HEK293 (cell line): ENCODE data around the gene DLG2.

Experiments used
- CTCF ChIA-PET: fragments of 350-600 bp; formaldehyde crosslinking; extraction: SDS; loops from one replicate; lab custom pipeline; 2021; ENCODE audit warnings: antibody characterized with exemption; lab: Yijun Ruan, JAX
- POLR2A ChIA-PET: fragments of 300-600 bp; formaldehyde crosslinking; extraction: SDS; loops from one replicate; lab custom pipeline; 2020; ENCODE audit warnings: antibody characterized with exemption, inconsistent platforms; lab: Yijun Ruan, JAX
- H3K27ac ChIP-seq: fragments of 200-500 bp; sonication (Bioruptor generic); 2 replicates; pipeline ENCODE4 v1.5.1; 2014; ENCODE audit warnings: low read depth, low read length, control low read depth, inconsistent platforms; ENCODE audit errors: extremely low read depth
- H3K36me3 ChIP-seq, 2 experiments: fragments of 200-500 bp in 1 of 2; sonication (Bioruptor generic) in 1 of 2; 1 replicate in 1 of 2; 2 replicates in 1 of 2; pipeline ENCODE4 v1.5.1; 2014 to 2017; ENCODE audit warnings: inconsistent platforms in 2 of 2, low read length in 2 of 2; ENCODE audit not compliant: control insufficient read depth in 2 of 2, insufficient read depth in 1 of 2
- H3K4me1 ChIP-seq: fragments of 200-500 bp; sonication (Bioruptor generic); 2 replicates; pipeline ENCODE4 v1.5.1; 2014; ENCODE audit warnings: mild to moderate bottlenecking, low read length, inconsistent platforms; ENCODE audit not compliant: control insufficient read depth, insufficient read depth
- H3K4me3 ChIP-seq: 2 replicates; pipeline ENCODE4 v1.5.1; 2011; ENCODE audit warnings: low read depth, mild to moderate bottlenecking, control low read depth, low read length, moderate library complexity
- H3K9me3 ChIP-seq: fragments of 200-500 bp; sonication (Bioruptor generic); 2 replicates; pipeline ENCODE4 v1.5.1; 2014; ENCODE audit warnings: low read depth, low read length, inconsistent platforms; ENCODE audit not compliant: control insufficient read depth, insufficient read depth
- FEZF1 ChIP-seq: fragments of 450-650 bp; formaldehyde crosslinking; IDR thresholded peaks from 2 replicates; pipeline ENCODE4 v1.5.1; 2016; ENCODE audit warnings: missing biosample characterization, missing genetic modification characterization
- KLF17 ChIP-seq: fragments of 450-650 bp; formaldehyde crosslinking; IDR thresholded peaks from 2 replicates; pipeline ENCODE4 v1.5.1; 2016; ENCODE audit warnings: missing biosample characterization, missing genetic modification characterization
- OVOL3 ChIP-seq: fragments of 450-650 bp; formaldehyde crosslinking; IDR thresholded peaks from 2 replicates; pipeline ENCODE4 v1.5.1; 2016; ENCODE audit warnings: missing biosample characterization, missing genetic modification characterization
- SETDB1 ChIP-seq: IDR thresholded peaks from one replicate; pipeline ENCODE4 v1.6.1; 2017; ENCODE audit warnings: mild to moderate bottlenecking, low read length, moderate library complexity, mixed read lengths; ENCODE audit not compliant: insufficient read length
- ZBTB26 ChIP-seq: fragments of 450-650 bp; formaldehyde crosslinking; optimal IDR thresholded peaks from 2 replicates; pipeline ENCODE3; 2016; ENCODE audit warnings: missing biosample characterization, mild to moderate bottlenecking, missing genetic modification characterization
- ZFHX2 ChIP-seq: fragments of 450-650 bp; formaldehyde crosslinking; conservative IDR thresholded peaks from 2 replicates; pipeline ENCODE4 v1.5.1; 2016; ENCODE audit warnings: missing biosample characterization, missing genetic modification characterization
- ZNF121 ChIP-seq: fragments of 450-650 bp; formaldehyde crosslinking; IDR thresholded peaks from 2 replicates; pipeline ENCODE4 v1.5.1; 2016; ENCODE audit warnings: missing biosample characterization, missing genetic modification characterization
- ZNF146 ChIP-seq: fragments of 450-650 bp; formaldehyde crosslinking; IDR thresholded peaks from 2 replicates; pipeline ENCODE4 v1.5.1; 2016; ENCODE audit warnings: missing biosample characterization, missing genetic modification characterization
- ZNF175 ChIP-seq: fragments of 450-650 bp; formaldehyde crosslinking; IDR thresholded peaks from 2 replicates; pipeline ENCODE4 v1.5.1; 2016; ENCODE audit warnings: missing biosample characterization, missing genetic modification characterization
- ZNF24 ChIP-seq: fragments of 450-650 bp; formaldehyde crosslinking; IDR thresholded peaks from 2 replicates; pipeline ENCODE4 v1.5.1; 2016; ENCODE audit warnings: missing biosample characterization, missing genetic modification characterization
- ZNF292 ChIP-seq: fragments of 450-650 bp; formaldehyde crosslinking; IDR thresholded peaks from 2 replicates; pipeline ENCODE4 v1.5.1; 2016; ENCODE audit warnings: low read depth, missing biosample characterization, missing genetic modification characterization, borderline replicate concordance
- ZNF341 ChIP-seq: fragments of 450-650 bp; formaldehyde crosslinking; IDR thresholded peaks from 2 replicates; pipeline ENCODE4; 2016; ENCODE audit warnings: low read depth, missing biosample characterization, missing genetic modification characterization
- ZNF514 ChIP-seq: fragments of 450-650 bp; formaldehyde crosslinking; IDR thresholded peaks from 2 replicates; pipeline ENCODE4 v1.5.1; 2016; ENCODE audit warnings: missing biosample characterization, missing genetic modification characterization
- ZNF529 ChIP-seq: fragments of 450-650 bp; formaldehyde crosslinking; IDR thresholded peaks from 2 replicates; pipeline ENCODE4 v1.5.1; 2017; ENCODE audit warnings: missing genetic modification characterization, missing biosample characterization; ENCODE audit not compliant: insufficient replicate concordance
- ZNF548 ChIP-seq: fragments of 450-650 bp; formaldehyde crosslinking; IDR thresholded peaks from 2 replicates; pipeline ENCODE4 v1.5.1; 2016; ENCODE audit warnings: missing biosample characterization, missing genetic modification characterization
- ZNF561 ChIP-seq: fragments of 450-650 bp; IDR thresholded peaks from 2 replicates; pipeline ENCODE4 v1.5.1; 2018; ENCODE audit warnings: missing biosample characterization, missing genetic modification characterization, borderline replicate concordance
- ZNF626 ChIP-seq: fragments of 450-650 bp; sonication (Bioruptor Pico); formaldehyde crosslinking; IDR thresholded peaks from 2 replicates; pipeline ENCODE4 v1.5.1; 2018; ENCODE audit warnings: missing biosample characterization, missing genetic modification characterization, inconsistent platforms
- ZNF654 ChIP-seq: fragments of 450-650 bp; formaldehyde crosslinking; IDR thresholded peaks from 2 replicates; pipeline ENCODE4 v1.5.1; 2016; ENCODE audit warnings: low read depth, missing biosample characterization, missing genetic modification characterization
- ZNF660 ChIP-seq: fragments of 450-650 bp; IDR thresholded peaks from 2 replicates; pipeline ENCODE4 v1.5.1; 2018; ENCODE audit warnings: missing biosample characterization, mild to moderate bottlenecking, missing genetic modification characterization
- ZNF677 ChIP-seq: fragments of 450-650 bp; IDR thresholded peaks from 2 replicates; pipeline ENCODE4 v1.5.0; 2018; ENCODE audit warnings: missing biosample characterization, mild to moderate bottlenecking, missing genetic modification characterization, moderate library complexity
- ZNF701 ChIP-seq: fragments of 450-650 bp; formaldehyde crosslinking; IDR thresholded peaks from 2 replicates; pipeline ENCODE4 v1.5.1; 2016; ENCODE audit warnings: missing biosample characterization, missing genetic modification characterization
- ZSCAN23 ChIP-seq: fragments of 450-650 bp; formaldehyde crosslinking; IDR thresholded peaks from 2 replicates; pipeline ENCODE4 v1.5.1; 2016; ENCODE audit warnings: missing biosample characterization, missing genetic modification characterization

DLG2 gene

GRCh38 chr11:83572581-83573496 is 2054.3 kb downstream of the DLG2 start:
- ChIA-PET CTCF (interaction anchor here (0.6 kb wide), 2 partner anchors 69 to 107 kb away, joined by 3 read pairs; no protein-coding TSS in a partner anchor), POLR2A (no interaction called here)
- no peak for TF ChIP-seq ZNF701 (tag by site-specific recombination)
- no peak for TF ChIP-seq ZNF677 (tag by site-specific recombination)
- TF ChIP-seq ZNF341: no peak
- TF ChIP-seq ZNF561: no peak
- TF ChIP-seq KLF17: no peak
- no peak for TF ChIP-seq FEZF1 (tag by site-specific recombination)
- TF ChIP-seq ZFHX2 (tag by site-specific recombination): no peak
- no peak for TF ChIP-seq ZNF548 (tag by site-specific recombination)
- TF ChIP-seq SETDB1: no peak
- no peak for TF ChIP-seq ZNF24 (tag by site-specific recombination)
- no peak for TF ChIP-seq ZNF292 (tag by site-specific recombination)
- TF ChIP-seq ZNF626 (tag by site-specific recombination): no peak
- no peak for TF ChIP-seq ZNF529 (tag by site-specific recombination)
- no peak for TF ChIP-seq ZNF175
- no peak for TF ChIP-seq ZBTB26 (tag by site-specific recombination)
- TF ChIP-seq ZNF514 (tag by site-specific recombination): no peak
- no peak for TF ChIP-seq ZNF121 (tag by site-specific recombination)
- no peak for TF ChIP-seq ZNF654 (tag by site-specific recombination)
- TF ChIP-seq ZSCAN23: no peak
- no peak for TF ChIP-seq ZNF660
- no peaks in the 10 kb centered on the region for H3K9me3 ChIP-seq
- H3K4me3 ChIP-seq: no peak overlapping the region
- no peak overlapping the region for H3K27ac ChIP-seq
- no peaks in the 10 kb centered on the region for H3K4me1 ChIP-seq
- H3K36me3 ChIP-seq: no peaks in the 10 kb centered on the region

GRCh38 chr11:83571302-83571701 is 2055.8 kb downstream of the DLG2 start:
- ChIA-PET POLR2A (no interaction called here), CTCF (no interaction called here)
- Histone ChIP-seq H3K9me3 (no peaks in the 10 kb centered on the region), H3K27ac (no peak overlapping the region), H3K4me3 (no peak overlapping the region), H3K4me1 (no peaks in the 10 kb centered on the region), H3K36me3 (no peaks in the 10 kb centered on the region)
- TF ChIP-seq ZNF146 (tag by site-specific recombination) (no peak), ZNF175 (no peak), OVOL3 (tag by site-specific recombination) (no peak)
